K562 (cell line): Measurements from ENCODE around the gene PLAA. TPM values are rescaled to one million over a fixed set of nuclear protein-coding genes. Genes with fewer than 3 reads are reported as not detected.

Source experiments
- ATF7 ChIP-seq: fragments of 450-650 bp; IDR thresholded peaks from 2 replicates; pipeline ENCODE4 v1.7.1; 2014; ENCODE audit warnings: mild to moderate bottlenecking, moderate library complexity
- BRD9 ChIP-seq: fragments of 450-650 bp; IDR thresholded peaks from 2 replicates; pipeline ENCODE4 v1.6.1; 2018; ENCODE audit warnings: low read depth; ENCODE audit not compliant: partially characterized antibody
- CTCF ChIP-seq, 3 experiments: IDR thresholded peaks in 2 of 3; conservative IDR thresholded peaks in 1 of 3; 2 replicates each; pipeline ENCODE4 v1.5.1; 2011 to 2012; ENCODE audit warnings: low read length in 3 of 3, mild to moderate bottlenecking in 3 of 3, control low read depth in 2 of 3, improper control_type of control experiment in 1 of 3, inconsistent platforms in 1 of 3, low read depth in 1 of 3, mixed read lengths in 1 of 3, moderate library complexity in 1 of 3; ENCODE audit not compliant: insufficient read depth in 2 of 3
- FOXJ2 ChIP-seq: fragments of 200-800 bp; sonication (Bioruptor generic); IDR thresholded peaks from 2 replicates; pipeline ENCODE4 v1.6.1; 2016; ENCODE audit warnings: missing genetic modification characterization, missing compliant biosample characterization
- FOXK2 ChIP-seq, 2 experiments: fragments of 450-650 bp; IDR thresholded peaks in 1 of 2; conservative IDR thresholded peaks in 1 of 2; 2 replicates each; pipeline ENCODE4 v1.6.1; 2016; ENCODE audit warnings: low read depth in 2 of 2, mild to moderate bottlenecking in 1 of 2
- HBP1 ChIP-seq: fragments of 450-650 bp; formaldehyde crosslinking; IDR thresholded peaks from 2 replicates; pipeline ENCODE4 v1.4.0; 2022; ENCODE audit warnings: missing genetic modification characterization
- HOMEZ ChIP-seq: fragments of 250-450 bp; sonication (Bioruptor Pico); IDR thresholded peaks from 2 replicates; pipeline ENCODE4 v1.4.0; 2020; ENCODE audit warnings: mild to moderate bottlenecking, moderate library complexity
- NELFE ChIP-seq: IDR thresholded peaks from 2 replicates; pipeline ENCODE4 v1.6.1; 2011; ENCODE audit warnings: mild to moderate bottlenecking; ENCODE audit not compliant: insufficient read depth, insufficient read length
- NR2C2 ChIP-seq, 2 experiments: fragments of 200-800 bp in 1 of 2; sonication (Bioruptor generic) in 1 of 2; sonication (generic) in 1 of 2; formaldehyde crosslinking in 1 of 2; IDR thresholded peaks; 2 replicates each; pipeline versions ENCODE4 v1.6.1 to v1.8.0; 2016 to 2022; ENCODE audit warnings: mild to moderate bottlenecking in 1 of 2, missing compliant biosample characterization in 1 of 2, missing genetic modification characterization in 1 of 2, missing genetic modification reagents in 1 of 2
- TBP ChIP-seq: optimal IDR thresholded peaks from 2 replicates; pipeline ENCODE3; 2011; ENCODE audit warnings: low read depth, low read length, improper control_type of control experiment
- TFAP4 ChIP-seq: sonication (generic); formaldehyde crosslinking; IDR thresholded peaks from 2 replicates; pipeline ENCODE4 v1.8.0; 2022; ENCODE audit warnings: missing genetic modification reagents, mild to moderate bottlenecking, moderate library complexity, borderline replicate concordance
- ZBTB12 ChIP-seq: fragments of 250-450 bp; sonication (Bioruptor Pico); IDR thresholded peaks from 2 replicates; pipeline ENCODE4 v1.4.0; 2020
- ZBTB9 ChIP-seq: fragments of 450-650 bp; formaldehyde crosslinking; IDR thresholded peaks from 2 replicates; pipeline ENCODE4 v1.4.0; 2020; ENCODE audit warnings: mild to moderate bottlenecking, moderate library complexity
- ZNF197 ChIP-seq: fragments of 200-800 bp; sonication (Bioruptor generic); IDR thresholded peaks from 2 replicates; pipeline ENCODE4 v1.6.1; 2016; ENCODE audit warnings: low read depth, missing genetic modification characterization, missing compliant biosample characterization
- polyA plus RNA-seq, 8 experiments: library from polyadenylated mRNA; depleted of rRNA in 4 of 8; stranded (reverse) in 5 of 8; unstranded in 3 of 8; fragments of >200 nt; fragmentation: Nextera tagmentation in 2 of 8; fragmentation: Illumina TruSeq in 1 of 8; extraction: Ambion mirVana in 2 of 8; extraction: Trizol in 1 of 8; gene quantifications; 2 replicates each; pipeline versions ENCODE4 v1.2.1 to v1.2.3, GENCODE V29; 2011 to 2014; ENCODE audit warnings: inconsistent platforms in 1 of 8, missing spikeins in 1 of 8
- total RNA-seq, 7 experiments: library from RNA; depleted of rRNA in 6 of 7; stranded (reverse); fragments of >200 nt in 6 of 7; fragmentation: Illumina TruSeq in 2 of 7; extraction: Trizol in 2 of 7; gene quantifications; 2 replicates each; pipeline versions ENCODE4 v1.2.1 to v1.2.3, GENCODE V29; 2011 to 2021; ENCODE audit warnings: low replicate concordance in 1 of 7

Gene PLAA
- total and polyA plus RNA-seq, 9 of the 15 experiments (the other 6 are each of a cell fraction or from before 2014, with no cell fraction given) = 3.5 to 20.7 (median 16.6) TPM

- no peak for TF ChIP-seq HBP1 (CRISPR knock-in tag)
- TF ChIP-seq ZBTB9 (CRISPR knock-in tag) = no peak
- peak; percentile 20; the same call in 1 of the 2 replicates for TF ChIP-seq ATF7
- peak; percentile 90 for TF ChIP-seq TFAP4 (CRISPR knock-in tag)
- no peak for TF ChIP-seq NR2C2 (CRISPR knock-in tag; IDR thresholded peaks at IDR 0.05)
- TF ChIP-seq NR2C2 (tag; IDR thresholded peaks at IDR 0.05) = peak; percentile 73
- no peak for TF ChIP-seq NELFE
- no peak for TF ChIP-seq ZNF197 (CRISPR knock-in tag)
- TF ChIP-seq CTCF (IDR thresholded peaks at IDR 0.05 in 2 of 3, conservative IDR thresholded peaks at IDR 0.05 in 1 of 3; ENCODE audit: insufficient read depth in 2 of 3, low read depth in 1 of 3, low read length in 3 of 3) = peak in 2 of 3 experiments; percentile 31 to 40; a peak in 4 of 6 replicates
- no peak for TF ChIP-seq HOMEZ (CRISPR knock-in tag)
- TF ChIP-seq BRD9 = no peak
- TF ChIP-seq TBP = peak; percentile 85
- TF ChIP-seq ZBTB12 (CRISPR knock-in tag) = peak; percentile 80
- 0 out of 2 replicates have a peak, but pooled peaks have one; percentile 40 for TF ChIP-seq FOXJ2 (tag)
- TF ChIP-seq FOXK2 (conservative IDR thresholded peaks at IDR 0.05 in 1 of 2, IDR thresholded peaks at IDR 0.05 in 1 of 2; ENCODE audit: low read depth in 2 of 2) = peak; percentile 13 to 39; a peak in 1 of 4 replicates
Observed at GRCh38 chr9:26892251-26893029, 54.6 kb downstream of the PLAA start, which contains the start of gene CAAP1 (continued).
